ENCODE measurements around the gene ERG. TPM values are rescaled to one million over a fixed set of nuclear protein-coding genes. Genes with fewer than 3 reads are reported as not detected.

Gene ERG
- total and polyA plus RNA-seq, 9 of the 15 experiments (the other 6 are each of a cell fraction or from before 2014, with no cell fraction given), result 0.06 TPM; not detected in 8

- TF ChIP-seq PBX2 (CRISPR knock-in tag; IDR thresholded peaks at IDR 0.05; ENCODE audit: low read depth), result no peak
- peak; percentile 69 for TF ChIP-seq PBX2 (tag; conservative IDR thresholded peaks at IDR 0.05; ENCODE audit: low read depth)
- no peak for TF ChIP-seq SETDB1 (IDR thresholded peaks at IDR 0.05; ENCODE audit: low read length)
- no peak for TF ChIP-seq CHD1 (IDR thresholded peaks at IDR 0.05; ENCODE audit: low read length)
- no peak for TF ChIP-seq CHD4 (IDR thresholded peaks at IDR 0.05; ENCODE audit: insufficient read depth, insufficient replicate concordance, low read depth, low read length, poor library complexity, severe bottlenecking)
- no peak for TF ChIP-seq RBM14 (IDR thresholded peaks at IDR 0.05; ENCODE audit: borderline replicate concordance, insufficient read depth, low read depth, low read length)
- TF ChIP-seq HDAC3 (IDR thresholded peaks at IDR 0.05; ENCODE audit: borderline replicate concordance, partially characterized antibody), result peak; percentile 92
- 0 out of 2 replicates have a peak, but pooled peaks have one; percentile 30 for TF ChIP-seq ELF4 (CRISPR knock-in tag; IDR thresholded peaks at IDR 0.05)
- no peak for TF ChIP-seq SMARCB1 (IDR thresholded peaks at IDR 0.05; ENCODE audit: insufficient read length, low read depth)
- no peak for TF ChIP-seq ZBTB8A (IDR thresholded peaks at IDR 0.05; ENCODE audit: partially characterized antibody)
- no peak for TF ChIP-seq BACH1 (tag; IDR thresholded peaks at IDR 0.05)
- TF ChIP-seq ZNF232 (CRISPR knock-in tag; IDR thresholded peaks at IDR 0.05), result no peak
- TF ChIP-seq ESRRA (IDR thresholded peaks at IDR 0.05; ENCODE audit: borderline replicate concordance, low read depth), result 0 out of 2 replicates have a peak, but pooled peaks have one; percentile 73
- TF ChIP-seq ZNF407 (IDR thresholded peaks at IDR 0.05; ENCODE audit: low read depth), result no peak
- no peak for TF ChIP-seq CEBPG (CRISPR knock-in tag; IDR thresholded peaks at IDR 0.05)
- TF ChIP-seq CEBPG (tag; conservative IDR thresholded peaks at IDR 0.05 in 1 of 2, IDR thresholded peaks at IDR 0.05 in 1 of 2), result no peak
- peak; percentile 67; the same call in 1 of the 2 replicates for TF ChIP-seq FOSL1 (tag; conservative IDR thresholded peaks at IDR 0.05)
Measured at GRCh38 chr21:38476385-38476784, 21.9 kb downstream of the ERG start (continued).
